Activated naive CD4-positive, alpha-beta T cell treated with anti-CD3 and anti-CD28 coated beads for 36 hours (primary cell): ENCODE results near the gene RNF213. TPM values are rescaled to one million over a fixed set of nuclear protein-coding genes. Genes with fewer than 3 reads are reported as not detected.
A peak's percentile ranks its signal among the peaks of the same experiment; 100 is the strongest.
"Not testable (repeated sequence)": the region's sequence is repeated elsewhere in the genome, so short reads cannot be mapped to it uniquely, and the experiment has no call there.

Experiments
- CTCF ChIA-PET: fragments of 350-600 bp; sonication (Branson Sonifier 250); formaldehyde crosslinking; loops from one replicate; lab custom pipeline; 2021; ENCODE audit warnings: antibody characterized with exemption; lab: Charles Lee
- DNase-seq: peaks from one replicate; pipeline ENCODE4 v3.0.0-alpha.2; 2020
- H3K27ac Mint-ChIP-seq: one replicate; pipeline ENCODE4 v1.8.0; 2021; ENCODE audit warnings: mild to moderate bottlenecking, mixed read lengths
- H3K27me3 Mint-ChIP-seq: one replicate; pipeline ENCODE4 v1.8.0; 2021; ENCODE audit warnings: low read depth, mixed read lengths
- H3K36me3 Mint-ChIP-seq: one replicate; pipeline ENCODE4 v1.8.0; 2021; ENCODE audit warnings: low read depth, mixed read lengths
- H3K4me1 Mint-ChIP-seq: one replicate; pipeline ENCODE4 v1.8.0; 2021; ENCODE audit warnings: low read depth, mixed read lengths
- H3K4me3 Mint-ChIP-seq: one replicate; pipeline ENCODE4 v1.8.0; 2021; ENCODE audit warnings: mild to moderate bottlenecking, moderate library complexity, mixed read lengths
- H3K9me3 Mint-ChIP-seq: one replicate; pipeline ENCODE4 v1.8.0; 2021; ENCODE audit warnings: mixed read lengths
- intact Hi-C: fragments of 100-400 bp; cut with micrococcal nuclease; formaldehyde crosslinking; loops from one replicate; pipeline ENCODE4 v1.15.1; 2023
- total RNA-seq, 2 experiments: library from RNA; stranded (reverse); gene quantifications; one replicate each; pipeline ENCODE4 v1.2.3, GENCODE V29; 2021

RNF213 gene
- total RNA-seq, 2 experiments from 2014 or later, result 234 to 250 TPM

- Mint-ChIP-seq H3K4me3 (no peak overlapping the region), H3K36me3 (peaks cover 53% of the 10 kb centered on the region), H3K27me3 (no peaks in the 10 kb centered on the region), H3K4me1 (no peaks in the 10 kb centered on the region), H3K9me3 (no peaks in the 10 kb centered on the region), H3K27ac (no peak overlapping the region)
- intact Hi-C loops, result no loop called here
- CTCF ChIA-PET, result no interaction called here
- DNase-seq, result no peak
Observed at GRCh38 chr17:80389011-80389995, 128.7 kb downstream of the RNF213 start.

GRCh38 chr17:80393241-80393890, 132.7 kb downstream of the RNF213 start:
- DNase-seq, result no peak
- peak overlapping the region; percentile 48 for H3K27ac Mint-ChIP-seq
- no peak overlapping the region for H3K4me3 Mint-ChIP-seq
- H3K4me1 Mint-ChIP-seq, result no peaks in the 10 kb centered on the region
- H3K27me3 Mint-ChIP-seq, result no peaks in the 10 kb centered on the region
- intact Hi-C loops, result no loop called here
- H3K9me3 Mint-ChIP-seq, result no peaks in the 10 kb centered on the region
- H3K36me3 Mint-ChIP-seq, result peaks cover 32% of the 10 kb centered on the region
- CTCF ChIA-PET, result no interaction called here

GRCh38 chr17:80393961-80394360, 133.3 kb downstream of the RNF213 start:
- intact Hi-C loops, result no loop called here
- CTCF ChIA-PET, result no interaction called here
- Mint-ChIP-seq H3K9me3 (no peaks in the 10 kb centered on the region), H3K4me1 (no peaks in the 10 kb centered on the region), H3K27ac (peak overlapping the region; percentile 48), H3K4me3 (no peak overlapping the region), H3K27me3 (no peaks in the 10 kb centered on the region), H3K36me3 (peaks cover 27% of the 10 kb centered on the region)
- DNase-seq, result no peak

GRCh38 chr17:80394629-80395216, 134.1 kb downstream of the RNF213 start:
- H3K9me3 Mint-ChIP-seq, result no peaks in the 10 kb centered on the region
- intact Hi-C loops, result no loop called here
- H3K27ac Mint-ChIP-seq, result no peak overlapping the region
- DNase-seq, result no peak
- CTCF ChIA-PET, result no interaction called here
- H3K36me3 Mint-ChIP-seq, result peaks cover 21% of the 10 kb centered on the region
- H3K4me1 Mint-ChIP-seq, result no peaks in the 10 kb centered on the region
- no peaks in the 10 kb centered on the region for H3K27me3 Mint-ChIP-seq
- no peak overlapping the region for H3K4me3 Mint-ChIP-seq

- Mint-ChIP-seq H3K9me3 (no peaks in the 10 kb centered on the region), H3K36me3 (peaks cover 17% of the 10 kb centered on the region), H3K27ac (no peak overlapping the region), H3K27me3 (no peaks in the 10 kb centered on the region), H3K4me3 (no peak overlapping the region), H3K4me1 (no peaks in the 10 kb centered on the region)
- DNase-seq, result no peak
- intact Hi-C loops, result no loop called here
- CTCF ChIA-PET, result no interaction called here
Observed at GRCh38 chr17:80395402-80396151, 134.9 kb downstream of the RNF213 start.

GRCh38 chr17:80396157-80397033, 135.7 kb downstream of the RNF213 start:
- Mint-ChIP-seq H3K9me3 (no peaks in the 10 kb centered on the region), H3K4me1 (no peaks in the 10 kb centered on the region), H3K4me3 (no peak overlapping the region), H3K36me3 (peaks cover 12% of the 10 kb centered on the region), H3K27ac (no peak overlapping the region), H3K27me3 (no peaks in the 10 kb centered on the region)
- no peak for DNase-seq
- intact Hi-C loops, result no loop called here
- CTCF ChIA-PET, result interaction anchor here (0.6 kb wide), 2 partner anchors 96 to 322 kb away, joined by 3 read pairs; no protein-coding TSS in a partner anchor

GRCh38 chr17:80397034-80397387, 136.4 kb downstream of the RNF213 start:
- no peaks in the 10 kb centered on the region for H3K4me1 Mint-ChIP-seq
- no peak for DNase-seq
- H3K27me3 Mint-ChIP-seq, result no peaks in the 10 kb centered on the region
- no peak overlapping the region for H3K27ac Mint-ChIP-seq
- CTCF ChIA-PET, result no interaction called here
- intact Hi-C loops, result no loop called here
- peaks cover 8% of the 10 kb centered on the region for H3K36me3 Mint-ChIP-seq
- H3K4me3 Mint-ChIP-seq, result no peak overlapping the region
- H3K9me3 Mint-ChIP-seq, result no peaks in the 10 kb centered on the region

GRCh38 chr17:80397686-80398085, 137.0 kb downstream of the RNF213 start:
- H3K27me3 Mint-ChIP-seq, result no peaks in the 10 kb centered on the region
- no peaks in the 10 kb centered on the region for H3K4me1 Mint-ChIP-seq
- intact Hi-C loops, result no loop called here
- no peak for DNase-seq
- no peaks in the 10 kb centered on the region for H3K9me3 Mint-ChIP-seq
- H3K4me3 Mint-ChIP-seq, result no peak overlapping the region
- no peak overlapping the region for H3K27ac Mint-ChIP-seq
- H3K36me3 Mint-ChIP-seq, result peaks cover 5% of the 10 kb centered on the region
- CTCF ChIA-PET, result no interaction called here

- CTCF ChIA-PET, result interaction anchor here (0.6 kb wide), 1 partner anchor 24 kb away, joined by 3 read pairs; no protein-coding TSS in a partner anchor
- H3K36me3 Mint-ChIP-seq, H3K27me3 Mint-ChIP-seq, intact Hi-C loops, DNase-seq, H3K4me3 Mint-ChIP-seq, H3K9me3 Mint-ChIP-seq, H3K4me1 Mint-ChIP-seq, H3K27ac Mint-ChIP-seq: not testable (repeated sequence)
Observed at GRCh38 chr17:80401086-80401485, 140.4 kb downstream of the RNF213 start.

- H3K27me3 Mint-ChIP-seq, H3K27ac Mint-ChIP-seq, H3K4me3 Mint-ChIP-seq, H3K36me3 Mint-ChIP-seq, H3K9me3 Mint-ChIP-seq, DNase-seq, H3K4me1 Mint-ChIP-seq, CTCF ChIA-PET, intact Hi-C loops: not testable (repeated sequence)
Observed at GRCh38 chr17:80402102-80402501, 141.4 kb downstream of the RNF213 start.

- CTCF ChIA-PET, result no interaction called here
- H3K4me1 Mint-ChIP-seq, result no peaks in the 10 kb centered on the region
- no peaks in the 10 kb centered on the region for H3K9me3 Mint-ChIP-seq
- H3K27me3 Mint-ChIP-seq, result no peaks in the 10 kb centered on the region
- no peak overlapping the region for H3K27ac Mint-ChIP-seq
- intact Hi-C loops, result no loop called here
- H3K4me3 Mint-ChIP-seq, result no peak overlapping the region
- no peak for DNase-seq
- H3K36me3 Mint-ChIP-seq, result no peaks in the 10 kb centered on the region
Observed at GRCh38 chr17:80402959-80403358, 142.3 kb downstream of the RNF213 start.
